Activated T-helper 1 cell treated with Interleukin-2 at 50 U/mL for 16 hours (primary cell): ENCODE measurements around the gene CRADD.
"Not testable (repeated sequence)": the region's sequence is repeated elsewhere in the genome, so short reads cannot be mapped to it uniquely, and the experiment has no call there.

ENCODE experiments used
- DNase-seq: peaks from one replicate; pipeline ENCODE4 v3.0.0-alpha.2; 2020; ENCODE audit warnings: low read depth

The CRADD gene

GRCh38 chr12:93844164-93844784, 167.1 kb downstream of the CRADD start:
- no peak for DNase-seq

GRCh38 chr12:93846936-93847516, 169.9 kb downstream of the CRADD start:
- no peak for DNase-seq

DNA sequence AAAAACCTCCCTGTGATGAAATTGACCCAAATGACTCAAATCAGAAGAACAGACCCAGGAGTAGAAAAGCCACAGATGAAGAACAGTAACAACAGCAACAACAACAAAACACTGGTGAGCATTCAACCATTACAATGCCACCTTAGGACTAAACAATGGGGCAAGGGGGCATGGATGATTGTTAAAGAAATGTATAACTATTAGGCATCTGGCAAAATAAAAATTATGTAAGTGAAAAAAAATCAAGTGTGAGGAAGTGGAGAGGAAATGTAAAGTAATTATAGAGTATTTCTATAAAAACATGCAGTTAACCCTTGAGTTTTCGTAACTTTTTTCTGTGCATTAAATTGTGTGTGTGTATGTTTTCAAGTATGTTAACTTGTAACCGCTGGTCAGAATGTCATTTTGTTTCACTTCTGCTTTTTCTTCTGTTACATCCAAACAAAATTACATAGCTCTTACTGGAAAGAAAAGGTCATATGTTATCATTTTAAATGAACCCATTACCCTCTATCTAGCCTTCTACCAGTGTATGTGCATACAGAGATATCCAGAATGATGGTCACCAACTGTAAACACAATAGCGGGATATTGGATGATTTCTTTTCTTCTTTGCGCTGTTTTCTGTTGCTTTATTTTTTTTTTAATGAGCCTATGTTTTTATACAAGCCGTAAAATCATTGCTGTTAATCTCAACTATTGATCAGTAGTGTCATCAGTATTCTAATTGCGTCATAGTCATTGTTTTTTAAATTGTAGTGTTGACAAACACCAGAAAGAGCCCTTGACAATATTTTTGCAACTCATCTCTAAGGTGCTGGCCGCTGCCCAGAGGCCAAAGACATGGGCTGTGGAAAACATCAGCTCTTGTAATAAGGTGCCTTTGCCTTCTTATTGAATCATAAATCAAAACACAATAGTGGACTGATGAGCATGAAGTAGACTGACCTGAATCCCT, 170.6 kb downstream of the CRADD start:
- no peak for DNase-seq

DNA sequence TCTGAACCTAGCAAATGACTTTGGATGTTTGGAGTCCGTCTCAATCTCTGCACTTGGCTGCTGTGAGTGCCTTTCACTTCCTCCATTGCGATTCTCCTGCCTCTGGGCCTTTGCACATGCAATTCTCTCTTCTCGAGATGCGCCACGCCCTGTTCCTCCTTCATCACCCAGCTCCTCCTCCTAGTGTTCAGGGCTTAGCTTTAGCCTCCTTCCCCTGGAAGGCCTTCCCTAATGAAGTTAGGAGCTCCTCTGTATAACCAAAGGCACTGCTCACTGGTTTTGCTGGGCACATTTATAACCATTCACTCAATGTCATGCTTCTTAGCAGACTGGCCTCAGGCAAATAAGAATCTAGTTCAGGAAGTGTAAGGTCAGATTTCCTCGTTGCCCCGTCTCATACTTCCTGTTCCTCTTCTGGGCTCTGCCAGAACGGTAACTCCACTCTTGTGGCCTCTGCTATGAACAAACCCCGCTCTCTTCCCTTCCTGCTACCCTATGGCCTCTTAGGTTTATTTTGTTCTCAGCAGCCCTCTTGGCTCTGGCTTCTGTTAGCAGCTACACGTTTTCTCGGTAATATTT, 171.4 kb downstream of the CRADD start:
- DNase-seq: no peak

GRCh38 chr12:93849946-93850345, 172.8 kb downstream of the CRADD start:
- no peak for DNase-seq

- no peak for DNase-seq
These were observed 173.5 kb downstream of the CRADD start for GRCh38 chr12:93850481-93851256.

DNA sequence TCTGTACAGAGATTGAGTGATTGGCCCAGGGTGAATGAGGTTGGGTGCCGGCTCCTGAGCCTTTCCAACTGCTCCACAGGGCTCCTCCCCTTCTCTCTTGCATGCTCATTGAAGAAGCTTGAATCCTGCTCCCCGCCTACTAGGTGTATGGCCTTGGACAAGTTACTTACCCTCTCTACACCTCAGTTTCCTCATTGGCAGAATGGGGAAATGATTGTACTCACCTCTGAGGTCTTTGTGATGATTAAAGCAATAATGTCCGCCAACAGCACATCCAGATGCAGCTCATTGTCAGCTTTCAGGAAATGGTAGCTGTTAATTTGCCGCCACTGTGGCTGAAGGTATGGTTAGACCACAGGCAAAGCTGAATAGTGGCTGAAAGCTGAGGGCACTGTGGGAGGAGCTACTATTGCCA, 174.1 kb downstream of the CRADD start:
- DNase-seq: no peak

DNA sequence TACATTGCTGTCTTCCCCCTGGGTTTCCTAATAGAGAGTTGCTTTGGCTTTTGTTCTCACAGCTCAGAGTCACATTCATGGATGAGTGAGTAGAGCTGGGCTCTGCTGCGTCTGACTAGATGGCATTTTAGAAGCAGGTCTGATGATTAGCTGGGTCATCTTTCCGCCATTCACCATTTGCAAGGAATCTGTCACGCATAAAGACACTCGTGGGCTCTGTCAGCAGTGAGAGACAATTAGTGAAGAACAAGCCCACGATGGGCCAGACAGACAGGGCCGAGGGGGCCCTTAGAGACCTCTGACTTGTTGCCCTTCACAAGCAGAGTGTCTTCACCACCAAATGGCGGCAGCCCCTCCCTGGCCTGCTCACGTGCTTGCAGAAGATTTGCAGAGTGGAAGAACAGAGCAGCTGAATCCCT, 175.0 kb downstream of the CRADD start:
- DNase-seq: no peak

DNA sequence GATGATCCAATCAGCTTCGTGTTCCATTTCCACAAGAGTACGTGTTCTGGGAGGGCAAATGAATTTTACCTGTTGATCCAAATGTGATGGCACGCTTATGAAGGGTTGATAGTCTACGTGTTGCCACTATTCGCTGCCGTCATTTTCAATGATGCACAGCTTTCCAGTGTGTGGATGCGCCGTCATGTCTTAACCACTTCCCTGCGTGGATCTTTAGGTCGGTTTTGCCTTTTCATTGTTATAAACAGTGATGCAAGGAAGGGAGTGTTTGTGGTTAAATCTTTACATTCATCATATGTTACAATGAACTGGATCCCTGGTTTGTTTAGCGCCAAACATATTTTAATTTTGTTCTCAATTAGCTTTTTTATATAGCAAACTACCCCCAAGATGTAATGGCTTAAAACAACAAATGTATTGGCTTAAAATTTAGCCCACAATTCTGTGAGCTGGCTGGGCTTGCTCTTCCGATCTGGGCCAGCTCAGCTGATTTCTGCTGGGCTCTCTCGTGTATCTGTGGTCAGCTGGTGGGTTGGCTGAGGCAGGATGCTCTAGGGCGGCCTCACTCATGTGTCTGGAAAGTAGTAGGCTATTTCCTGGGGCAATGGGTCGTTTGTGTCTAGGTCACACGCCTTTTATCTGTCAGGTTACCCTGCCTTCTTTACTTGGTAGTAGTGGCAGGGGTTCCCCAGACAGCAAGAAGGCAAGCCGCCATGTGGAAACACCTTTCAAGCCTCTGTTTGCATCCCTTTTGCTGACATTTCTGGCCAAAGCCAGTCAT, 176.7 kb downstream of the CRADD start:
- no peak for DNase-seq

- no peak for DNase-seq
These were observed 178.1 kb downstream of the CRADD start for GRCh38 chr12:93855261-93855660.

GRCh38 chr12:93856611-93857010, 179.4 kb downstream of the CRADD start:
- DNase-seq: no peak

DNA sequence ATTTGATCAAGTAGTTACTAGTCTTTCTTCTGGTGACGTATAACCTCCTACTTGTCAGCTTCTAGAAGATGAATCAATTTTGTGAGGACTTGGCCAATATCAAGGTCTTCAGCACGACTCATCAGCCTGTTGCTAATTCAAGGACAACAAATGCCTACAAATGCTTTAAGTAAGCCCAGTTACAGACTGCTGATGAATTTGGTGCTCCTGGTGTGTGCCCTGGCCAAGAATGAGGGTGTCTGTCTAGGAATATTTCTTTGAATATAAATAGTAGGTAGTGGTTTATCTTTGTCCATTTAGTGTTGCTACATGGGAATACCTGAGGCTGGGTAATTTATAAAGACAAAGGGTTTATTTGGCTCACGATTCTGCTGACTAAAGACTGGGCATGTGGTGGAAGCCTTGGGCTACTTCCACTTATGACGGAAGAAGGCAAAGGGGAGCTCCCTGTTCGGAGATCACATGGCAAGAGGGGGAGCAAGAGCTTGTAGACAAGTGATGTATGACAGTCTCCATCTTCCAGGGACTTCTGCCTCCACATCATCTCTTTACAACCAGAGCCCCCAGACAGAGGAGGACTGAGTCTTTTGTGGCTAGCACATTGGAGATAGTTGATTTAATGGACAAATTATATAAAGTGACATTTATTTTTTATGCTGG, 180.2 kb downstream of the CRADD start:
- no peak for DNase-seq

DNA sequence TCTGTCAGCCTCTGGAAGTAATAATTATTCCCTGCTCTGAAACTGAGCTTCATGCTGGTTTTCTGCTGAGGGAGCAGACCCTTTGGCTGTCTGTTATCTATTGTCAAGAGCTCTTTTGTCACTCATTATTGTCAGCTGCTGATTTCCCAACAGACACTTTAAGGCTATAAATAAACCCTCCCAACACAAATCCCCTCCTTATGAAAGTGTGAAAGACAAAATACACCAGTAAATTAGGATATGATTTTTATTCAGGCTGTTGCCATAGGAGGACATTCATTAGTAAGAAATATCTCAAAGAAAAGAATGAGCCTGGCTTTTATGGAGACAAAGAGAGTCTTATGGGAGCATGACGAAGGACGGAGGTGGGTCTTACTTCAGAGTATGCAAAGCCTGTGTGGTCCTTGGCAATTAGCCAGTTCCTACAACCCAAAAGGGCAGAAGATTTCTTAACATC, 180.8 kb downstream of the CRADD start:
- DNase-seq: no peak

GRCh38 chr12:93860668-93861373, 183.6 kb downstream of the CRADD start:
- no peak for DNase-seq

- no peak for DNase-seq
These were observed 185.2 kb downstream of the CRADD start for GRCh38 chr12:93862424-93862823.

DNA sequence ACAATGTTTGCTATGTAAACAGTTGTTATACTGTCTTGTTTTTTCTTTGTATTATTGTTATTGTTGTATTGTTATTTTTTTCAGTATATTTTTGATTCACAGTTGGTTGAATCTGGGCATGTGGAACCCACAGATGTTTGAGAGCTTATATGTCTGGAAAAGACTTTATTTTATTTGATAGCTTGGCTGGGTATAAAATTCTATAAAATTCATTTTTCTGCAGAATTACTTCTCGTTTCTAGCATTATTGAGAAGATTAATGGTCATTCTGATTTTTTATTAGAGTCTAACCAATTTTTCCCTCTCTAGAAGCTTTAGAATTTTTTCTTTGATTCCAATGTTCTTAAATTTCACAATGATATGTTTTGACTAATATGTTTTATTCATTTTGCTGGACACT, 188.6 kb downstream of the CRADD start:
- no peak for DNase-seq

- no peak for DNase-seq
These were observed 191.6 kb downstream of the CRADD start for GRCh38 chr12:93868771-93869170.

DNA sequence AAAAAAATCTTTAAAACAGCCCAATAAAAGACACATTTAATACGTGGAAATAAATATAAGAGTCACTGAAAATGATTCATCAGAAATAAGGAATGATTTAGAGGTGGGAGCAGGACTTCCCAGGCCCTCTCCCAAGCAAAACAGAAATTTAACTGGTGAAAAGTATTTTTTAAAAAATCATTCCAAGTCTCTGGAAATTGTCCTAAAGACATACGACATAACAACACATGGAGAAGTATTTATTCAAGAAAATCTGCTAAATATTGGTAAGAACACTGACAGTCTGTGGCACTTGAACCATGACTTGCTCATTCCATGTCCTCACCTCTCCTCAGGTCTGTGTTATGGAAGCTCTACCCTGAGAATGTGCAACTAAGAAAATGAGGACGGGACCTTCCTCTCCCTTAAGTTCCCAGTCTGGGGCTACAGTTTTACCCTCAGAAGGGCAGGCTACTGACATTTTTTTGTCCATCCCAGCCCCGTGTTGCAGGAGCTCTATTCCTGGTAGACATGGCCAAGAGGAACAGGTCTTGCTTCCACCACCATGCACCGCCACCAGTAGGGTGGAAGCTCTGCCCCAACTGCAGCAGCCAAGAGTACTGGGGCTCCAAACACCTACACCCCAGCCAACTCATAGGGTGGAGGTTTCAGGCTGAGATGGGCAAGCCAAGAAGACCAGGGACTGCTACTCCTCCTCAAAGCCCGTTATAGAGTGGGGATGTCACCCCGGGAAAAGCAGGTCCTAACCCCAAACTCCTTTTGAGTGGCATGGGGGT, 193.0 kb downstream of the CRADD start:
- no peak for DNase-seq

DNA sequence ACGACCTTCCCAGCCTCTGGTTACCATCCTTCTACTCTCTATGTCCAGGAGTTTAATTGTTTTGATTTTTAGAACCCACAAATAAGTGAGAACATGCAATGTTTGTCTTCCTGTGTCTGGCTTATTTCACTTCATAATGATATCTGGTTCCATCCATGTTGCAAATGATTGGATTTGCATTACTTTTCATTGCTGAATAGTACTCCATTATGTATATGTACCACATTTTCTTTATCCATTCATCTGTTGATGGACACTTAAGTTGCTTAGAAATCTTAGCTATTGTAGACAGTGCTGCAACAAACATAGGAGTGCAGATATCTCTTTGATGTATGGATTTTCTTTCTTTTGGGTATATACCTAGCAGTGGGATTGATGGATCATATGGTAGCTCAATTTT, 194.4 kb downstream of the CRADD start:
- DNase-seq: not testable (repeated sequence)
